IgD-negative memory B cell (primary cell): Measurements from ENCODE around the gene PTPRN. TPM values are rescaled to one million over a fixed set of nuclear protein-coding genes. Genes with fewer than 3 reads are reported as not detected.

Source experiments
- H3K27ac Mint-ChIP-seq, 3 donors: one replicate each; pipeline ENCODE4 v1.8.0; 2020 to 2022; ENCODE audit warnings: mild to moderate bottlenecking in 3 of 3, mixed read lengths in 3 of 3, moderate library complexity in 1 of 3
- H3K27me3 Mint-ChIP-seq: one replicate; pipeline ENCODE4 v1.8.0; 2021; ENCODE audit warnings: mixed read lengths
- H3K36me3 Mint-ChIP-seq: one replicate; pipeline ENCODE4 v1.8.0; 2020; ENCODE audit warnings: mild to moderate bottlenecking, mixed read lengths
- H3K4me1 Mint-ChIP-seq, 3 donors: one replicate each; pipeline ENCODE4 v1.8.0; 2020 to 2022; ENCODE audit warnings: mixed read lengths in 3 of 3, mild to moderate bottlenecking in 1 of 3
- H3K4me3 Mint-ChIP-seq, 4 donors: one replicate each; pipeline ENCODE4 v1.8.0; 2020 to 2022; ENCODE audit warnings: mild to moderate bottlenecking in 4 of 4, mixed read lengths in 4 of 4, moderate library complexity in 3 of 4
- H3K9me3 Mint-ChIP-seq, 3 donors: one replicate each; pipeline ENCODE4 v1.8.0; 2020 to 2021; ENCODE audit warnings: mixed read lengths in 3 of 3, mild to moderate bottlenecking in 1 of 3
- polyA plus RNA-seq: library from polyadenylated mRNA; unstranded; fragments of 300-500 nt; fragmentation: Illumina TruSeq; gene quantifications from one replicate; pipeline ENCODE4 v1.2.3, GENCODE V29; 2021

Gene PTPRN
- polyA plus RNA-seq, 1 donor from 2014 or later, result not detected

- Mint-ChIP-seq H3K27me3 (no peaks in the 10 kb centered on the region), H3K4me1 (peaks cover 0 to 5% (median 3%) of the 10 kb centered on the region in 3 donors), H3K27ac (no peak overlapping the region), H3K36me3 (peaks cover 5% of the 10 kb centered on the region), H3K9me3 (no peaks in the 10 kb centered on the region), H3K4me3 (no peak overlapping the region)
These were observed 23.2 kb downstream of the PTPRN start for GRCh38 chr2:219285894-219286425.

- H3K27ac Mint-ChIP-seq, result no peak overlapping the region
- H3K27me3 Mint-ChIP-seq, result no peaks in the 10 kb centered on the region
- H3K9me3 Mint-ChIP-seq, result no peaks in the 10 kb centered on the region
- H3K36me3 Mint-ChIP-seq, result peaks cover 5% of the 10 kb centered on the region
- peaks cover 4 to 9% (median 5%) of the 10 kb centered on the region in 3 donors for H3K4me1 Mint-ChIP-seq
- H3K4me3 Mint-ChIP-seq, result no peak overlapping the region
These were observed 23.8 kb downstream of the PTPRN start for GRCh38 chr2:219285373-219285735.

GRCh38 chr2:219284501-219285372 lies 24.5 kb downstream of the PTPRN start:
- Mint-ChIP-seq H3K4me1 (peaks cover 7 to 15% (median 7%) of the 10 kb centered on the region in 3 donors), H3K36me3 (peaks cover 5% of the 10 kb centered on the region), H3K27ac (no peak overlapping the region), H3K27me3 (no peaks in the 10 kb centered on the region), H3K9me3 (no peaks in the 10 kb centered on the region), H3K4me3 (no peak overlapping the region)

- peaks cover 12 to 23% (median 16%) of the 10 kb centered on the region in 3 donors for H3K4me1 Mint-ChIP-seq
- no peaks in the 10 kb centered on the region for H3K27me3 Mint-ChIP-seq
- peaks cover 5% of the 10 kb centered on the region for H3K36me3 Mint-ChIP-seq
- H3K27ac Mint-ChIP-seq, result peak overlapping the region; percentile 78 to 89 (median 78)
- no peaks in the 10 kb centered on the region for H3K9me3 Mint-ChIP-seq
- peak overlapping the region in 1 of 4 donors; percentile 74 for H3K4me3 Mint-ChIP-seq
These were observed 26.1 kb downstream of the PTPRN start for GRCh38 chr2:219282943-219283581.

- Mint-ChIP-seq H3K4me1 (peaks cover 16 to 30% (median 23%) of the 10 kb centered on the region in 3 donors), H3K4me3 (peak overlapping the region in 1 of 4 donors; percentile 74), H3K27ac (peak overlapping the region in 2 of 3 donors; percentile 78 to 89), H3K36me3 (peaks cover 5% of the 10 kb centered on the region), H3K27me3 (no peaks in the 10 kb centered on the region), H3K9me3 (no peaks in the 10 kb centered on the region)
These were observed 26.8 kb downstream of the PTPRN start for GRCh38 chr2:219282375-219282774.

GRCh38 chr2:219281588-219281987 lies 27.6 kb downstream of the PTPRN start:
- no peaks in the 10 kb centered on the region for H3K9me3 Mint-ChIP-seq
- H3K4me3 Mint-ChIP-seq, result peak overlapping the region in 1 of 4 donors; percentile 64
- no peaks in the 10 kb centered on the region for H3K27me3 Mint-ChIP-seq
- H3K4me1 Mint-ChIP-seq, result peaks cover 20 to 36% (median 28%) of the 10 kb centered on the region in 3 donors
- peaks cover 5% of the 10 kb centered on the region for H3K36me3 Mint-ChIP-seq
- peak overlapping the region in 2 of 3 donors; percentile 95 to 99 for H3K27ac Mint-ChIP-seq

- H3K27me3 Mint-ChIP-seq, result no peaks in the 10 kb centered on the region
- H3K4me1 Mint-ChIP-seq, result peaks cover 24 to 38% (median 28%) of the 10 kb centered on the region in 3 donors
These were observed 28.6 kb downstream of the PTPRN start for GRCh38 chr2:219280651-219281050.

GRCh38 chr2:219279916-219280516 lies 29.2 kb downstream of the PTPRN start:
- Mint-ChIP-seq H3K36me3 (peaks cover 5% of the 10 kb centered on the region), H3K9me3 (no peaks in the 10 kb centered on the region), H3K27me3 (no peaks in the 10 kb centered on the region), H3K27ac (peak overlapping the region; percentile 99 to 100 (median 99)), H3K4me1 (peaks cover 25 to 39% (median 28%) of the 10 kb centered on the region in 3 donors), H3K4me3 (peak overlapping the region; percentile 92 to 99 (median 98))

More at GRCh38 chr2:219280651-219281050, 28.6 kb downstream of the PTPRN start:
- H3K9me3 Mint-ChIP-seq, result no peaks in the 10 kb centered on the region
- peak overlapping the region; percentile 53 to 100 (median 99) for H3K27ac Mint-ChIP-seq
- H3K36me3 Mint-ChIP-seq, result peaks cover 5% of the 10 kb centered on the region
- peak overlapping the region; percentile 64 to 99 (median 90) for H3K4me3 Mint-ChIP-seq

- Mint-ChIP-seq H3K9me3 (no peaks in the 10 kb centered on the region), H3K4me1 (peaks cover 28 to 45% (median 29%) of the 10 kb centered on the region in 3 donors), H3K27ac (peak within 1 kb of the TSS; percentile 99 to 100 (median 99)), H3K27me3 (no peaks in the 10 kb centered on the region), H3K4me3 (peak within 1 kb of the TSS; percentile 92 to 99 (median 98)), H3K36me3 (peaks cover 8% of the 10 kb centered on the region)
These were observed 29.9 kb downstream of the PTPRN start, which contains the start of gene DNAJB2 for GRCh38 chr2:219279151-219279915. Gene DNAJB2, plus strand, starts transcription at chr2:219279366. Its CDS starts 468 bp downstream, at chr2:219279834.

- Mint-ChIP-seq H3K4me1 (peaks cover 28 to 45% (median 32%) of the 10 kb centered on the region in 3 donors), H3K36me3 (peaks cover 11% of the 10 kb centered on the region), H3K27ac (peak overlapping the region; percentile 99 to 100 (median 99)), H3K4me3 (peak overlapping the region; percentile 92 to 99 (median 98)), H3K27me3 (no peaks in the 10 kb centered on the region), H3K9me3 (no peaks in the 10 kb centered on the region)
These were observed 30.5 kb downstream of the PTPRN start for GRCh38 chr2:219278655-219279150.

- Mint-ChIP-seq H3K4me3 (peak overlapping the region; percentile 92 to 99 (median 98)), H3K27me3 (no peaks in the 10 kb centered on the region), H3K27ac (peak overlapping the region; percentile 99 to 100 (median 99)), H3K9me3 (no peaks in the 10 kb centered on the region), H3K36me3 (peaks cover 9% of the 10 kb centered on the region), H3K4me1 (peaks cover 26 to 47% (median 34%) of the 10 kb centered on the region in 3 donors)
These were observed 31.2 kb downstream of the PTPRN start for GRCh38 chr2:219277703-219278654.

- H3K27ac Mint-ChIP-seq, result peak overlapping the region in 1 of 3 donors; percentile 40
- peak overlapping the region in 1 of 4 donors; percentile 37 for H3K4me3 Mint-ChIP-seq
- H3K9me3 Mint-ChIP-seq, result no peaks in the 10 kb centered on the region
- peaks cover 9% of the 10 kb centered on the region for H3K36me3 Mint-ChIP-seq
- no peaks in the 10 kb centered on the region for H3K27me3 Mint-ChIP-seq
- peaks cover 19 to 33% (median 29%) of the 10 kb centered on the region in 3 donors for H3K4me1 Mint-ChIP-seq
These were observed 34.8 kb downstream of the PTPRN start for GRCh38 chr2:219274361-219274921.

GRCh38 chr2:219273937-219274336 lies 35.3 kb downstream of the PTPRN start:
- H3K9me3 Mint-ChIP-seq, result no peaks in the 10 kb centered on the region
- H3K36me3 Mint-ChIP-seq, result peaks cover 9% of the 10 kb centered on the region
- no peaks in the 10 kb centered on the region for H3K27me3 Mint-ChIP-seq
- peaks cover 18 to 36% (median 28%) of the 10 kb centered on the region in 3 donors for H3K4me1 Mint-ChIP-seq
- no peak overlapping the region for H3K27ac Mint-ChIP-seq
- H3K4me3 Mint-ChIP-seq, result no peak overlapping the region
